HK-2 (cell line): Measurements from ENCODE around the gene EPB41L2.
A peak's percentile ranks its signal among the peaks of the same experiment; 100 is the strongest.
"Not testable (repeated sequence)": the region's sequence is repeated elsewhere in the genome, so short reads cannot be mapped to it uniquely, and the experiment has no call there.

Experiments used
- DNase-seq: peaks from one replicate; pipeline ENCODE4 v3.0.0-alpha.2; 2018; ENCODE audit not compliant: unreplicated experiment

The EPB41L2 gene

GRCh38 chr6:131037194-131037897 lies 25.7 kb downstream of the EPB41L2 start:
- DNase-seq = no peak

- DNase-seq = no peak
Measured at GRCh38 chr6:131036601-131037000, 26.4 kb downstream of the EPB41L2 start.

- DNase-seq = no peak
Measured at GRCh38 chr6:131036143-131036542, 26.9 kb downstream of the EPB41L2 start.

GRCh38 chr6:131035582-131035981 lies 27.5 kb downstream of the EPB41L2 start:
- no peak for DNase-seq

GRCh38 chr6:131033631-131034030 lies 29.4 kb downstream of the EPB41L2 start:
- DNase-seq = no peak

GRCh38 chr6:131029626-131030297 lies 33.3 kb downstream of the EPB41L2 start:
- DNase-seq = peak; percentile 26

GRCh38 chr6:131027326-131027725 lies 35.7 kb downstream of the EPB41L2 start:
- DNase-seq = no peak

GRCh38 chr6:131026243-131026642 lies 36.8 kb downstream of the EPB41L2 start:
- no peak for DNase-seq

GRCh38 chr6:131024565-131024964 lies 38.5 kb downstream of the EPB41L2 start:
- no peak for DNase-seq

GRCh38 chr6:131023834-131024504 lies 39.1 kb downstream of the EPB41L2 start:
- DNase-seq = peak; percentile 13

- no peak for DNase-seq
Measured at GRCh38 chr6:131022691-131023090, 40.4 kb downstream of the EPB41L2 start.

GRCh38 chr6:131017962-131018361 lies 45.1 kb downstream of the EPB41L2 start:
- DNase-seq = no peak

GRCh38 chr6:131015630-131016263 lies 47.3 kb downstream of the EPB41L2 start:
- DNase-seq = no peak

GRCh38 chr6:131015025-131015591 lies 47.9 kb downstream of the EPB41L2 start:
- DNase-seq = no peak

GRCh38 chr6:131014080-131014776 lies 48.8 kb downstream of the EPB41L2 start:
- DNase-seq = no peak

GRCh38 chr6:131013495-131013894 lies 49.5 kb downstream of the EPB41L2 start:
- no peak for DNase-seq

- DNase-seq = no peak
Measured at GRCh38 chr6:131009790-131010189, 53.3 kb downstream of the EPB41L2 start.

GRCh38 chr6:131008965-131009364 lies 54.1 kb downstream of the EPB41L2 start:
- DNase-seq = not testable (repeated sequence)

GRCh38 chr6:131007964-131008363 lies 55.1 kb downstream of the EPB41L2 start:
- not testable (repeated sequence) for DNase-seq

GRCh38 chr6:131007286-131007685 lies 55.8 kb downstream of the EPB41L2 start:
- no peak for DNase-seq

GRCh38 chr6:131005439-131006016 lies 57.5 kb downstream of the EPB41L2 start:
- DNase-seq = no peak
